Suprapubic skin (tissue), 4 donors: Measurements from ENCODE around the gene MLF2.
A peak's percentile ranks its signal among the peaks of the same experiment; 100 is the strongest.

Experiments used
- EP300 ChIP-seq: sonication (generic); formaldehyde crosslinking; IDR thresholded peaks from one replicate; pipeline ENCODE4 v1.6.1; 2017; ENCODE audit warnings: antibody characterized with exemption
- POLR2A ChIP-seq, 2 donors: fragments of 450-650 bp; IDR thresholded peaks; one replicate each; pipeline ENCODE4 v1.6.1; 2017; ENCODE audit warnings: antibody characterized with exemption in 2 of 2, mild to moderate bottlenecking in 2 of 2, moderate library complexity in 2 of 2
- POLR2AphosphoS5 ChIP-seq, 3 donors: sonication (generic); formaldehyde crosslinking; IDR thresholded peaks; one replicate each; pipeline ENCODE4 v1.6.1; 2017; ENCODE audit warnings: antibody characterized with exemption in 3 of 3
- TF ChIP-seq, protein P1 (sequence below), 2 donors: fragments of 200-600 bp in 1 of 2; fragments of 450-650 bp in 1 of 2; sonication (generic) in 1 of 2; IDR thresholded peaks; one replicate each; pipeline ENCODE4 v1.5.1; 2016 to 2019; ENCODE audit warnings: antibody characterized with exemption in 2 of 2, mild to moderate bottlenecking in 1 of 2, moderate library complexity in 1 of 2

GRCh38 chr12:6735448-6736191, 17.3 kb downstream of the MLF2 start:
- TF ChIP-seq, protein P1, sequence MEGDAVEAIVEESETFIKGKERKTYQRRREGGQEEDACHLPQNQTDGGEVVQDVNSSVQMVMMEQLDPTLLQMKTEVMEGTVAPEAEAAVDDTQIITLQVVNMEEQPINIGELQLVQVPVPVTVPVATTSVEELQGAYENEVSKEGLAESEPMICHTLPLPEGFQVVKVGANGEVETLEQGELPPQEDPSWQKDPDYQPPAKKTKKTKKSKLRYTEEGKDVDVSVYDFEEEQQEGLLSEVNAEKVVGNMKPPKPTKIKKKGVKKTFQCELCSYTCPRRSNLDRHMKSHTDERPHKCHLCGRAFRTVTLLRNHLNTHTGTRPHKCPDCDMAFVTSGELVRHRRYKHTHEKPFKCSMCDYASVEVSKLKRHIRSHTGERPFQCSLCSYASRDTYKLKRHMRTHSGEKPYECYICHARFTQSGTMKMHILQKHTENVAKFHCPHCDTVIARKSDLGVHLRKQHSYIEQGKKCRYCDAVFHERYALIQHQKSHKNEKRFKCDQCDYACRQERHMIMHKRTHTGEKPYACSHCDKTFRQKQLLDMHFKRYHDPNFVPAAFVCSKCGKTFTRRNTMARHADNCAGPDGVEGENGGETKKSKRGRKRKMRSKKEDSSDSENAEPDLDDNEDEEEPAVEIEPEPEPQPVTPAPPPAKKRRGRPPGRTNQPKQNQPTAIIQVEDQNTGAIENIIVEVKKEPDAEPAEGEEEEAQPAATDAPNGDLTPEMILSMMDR (IDR thresholded peaks at IDR 0.05) = peak; percentile 67 to 71
- TF ChIP-seq POLR2A (IDR thresholded peaks at IDR 0.05) = no peak
- no peak for TF ChIP-seq EP300
- TF ChIP-seq POLR2AphosphoS5 (IDR thresholded peaks at IDR 0.05) = peak in 1 of 3 donors; percentile 21
